SHP77 treated with DMSO at 0.1 percent for 48 hours (cell line): ENCODE measurements around the gene DMD.
A peak's percentile ranks its signal among the peaks of the same experiment; 100 is the strongest.
"Not testable (repeated sequence)": the region's sequence is repeated elsewhere in the genome, so short reads cannot be mapped to it uniquely, and the experiment has no call there.

Source experiments
- DNase-seq: peaks from one replicate; lab custom pipeline; 2025; lab: John Stamatoyannopoulos, UW

DMD gene

DNA sequence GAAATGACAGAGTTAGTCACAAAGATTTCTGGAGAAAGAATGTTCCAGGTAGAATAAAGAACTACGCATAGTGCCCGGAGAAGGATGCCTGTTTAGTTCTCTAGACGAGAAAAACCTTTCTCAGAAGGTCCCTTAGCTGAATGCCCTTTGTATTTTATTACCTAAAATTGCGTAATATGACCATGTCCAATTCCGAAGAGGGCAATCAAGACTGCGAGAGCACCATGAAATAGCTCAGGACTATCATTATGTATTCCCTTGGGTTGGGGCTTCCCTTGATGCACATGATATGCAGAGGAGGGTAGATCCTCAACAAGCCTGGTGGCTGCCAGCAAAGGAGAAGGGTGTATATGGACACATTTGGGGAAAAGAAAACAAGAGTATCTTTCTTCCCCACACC lies 1781.4 kb downstream of the DMD start:
- no peak for DNase-seq

- DNase-seq: peak; percentile 18
Measured at GRCh38 chrX:31423609-31424189, 1787.7 kb downstream of the DMD start.

DNA sequence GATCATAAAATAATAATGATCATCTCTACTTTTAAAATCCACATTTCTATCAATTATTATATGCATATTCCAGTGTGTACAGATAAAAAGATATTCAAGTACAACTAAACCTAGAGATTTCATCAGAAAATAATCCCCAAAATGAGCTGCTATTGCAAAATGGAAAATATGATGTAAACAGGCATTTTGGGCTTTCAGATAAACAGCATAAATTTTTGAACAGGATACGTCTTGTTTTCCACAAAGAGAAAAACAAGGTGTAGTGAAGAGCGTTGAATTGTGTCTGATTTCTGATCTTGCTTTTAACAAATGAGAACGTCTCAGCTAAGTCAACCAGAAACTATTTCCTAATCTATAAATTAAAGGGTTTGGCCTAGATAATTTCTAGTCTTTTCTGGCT lies 1789.9 kb downstream of the DMD start:
- no peak for DNase-seq

GRCh38 chrX:31420711-31421151 lies 1790.6 kb downstream of the DMD start:
- no peak for DNase-seq

DNA sequence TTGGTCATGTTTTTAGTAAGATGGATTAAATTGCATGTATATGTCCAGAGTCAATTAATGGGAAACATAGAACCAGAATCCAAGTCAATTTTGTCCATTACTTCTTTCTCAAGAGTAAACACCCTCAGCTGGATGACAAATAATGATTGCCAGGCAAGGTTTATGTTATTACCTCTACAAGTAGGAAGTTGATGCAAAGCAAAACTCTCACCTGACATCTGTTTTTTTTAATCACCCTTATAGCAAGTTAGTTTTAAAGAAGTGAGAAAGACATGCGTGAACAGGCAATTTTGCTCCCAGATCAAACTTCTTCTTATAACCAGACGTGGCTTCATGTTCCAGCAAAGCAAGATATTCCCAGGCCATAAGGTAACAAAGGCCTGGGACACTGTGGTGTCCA lies 1791.0 kb downstream of the DMD start:
- DNase-seq: no peak

DNA sequence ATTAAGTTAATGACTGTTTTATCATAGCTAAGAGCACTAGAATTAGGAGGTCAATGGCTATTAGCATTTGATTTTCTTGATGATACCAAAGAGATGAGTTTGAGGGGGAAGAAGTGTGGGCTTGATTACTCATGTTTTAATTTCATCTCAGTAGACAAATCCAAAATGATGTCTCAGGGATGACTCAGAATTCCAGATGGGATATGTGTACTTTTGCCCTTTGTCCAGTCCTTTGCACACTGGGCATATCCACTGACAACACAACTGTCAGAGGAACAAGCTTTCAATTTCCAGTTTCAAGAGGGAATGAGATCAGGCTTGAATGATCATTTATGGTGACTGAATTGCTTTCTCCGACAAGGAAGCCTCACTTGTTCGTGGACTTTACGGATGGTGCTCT lies 1814.2 kb downstream of the DMD start:
- DNase-seq: no peak

GRCh38 chrX:31392513-31392912 lies 1818.8 kb downstream of the DMD start:
- DNase-seq: no peak

- no peak for DNase-seq
Measured at GRCh38 chrX:31388946-31389345, 1822.4 kb downstream of the DMD start.

- no peak for DNase-seq
Measured at GRCh38 chrX:31384471-31384870, 1826.9 kb downstream of the DMD start.

GRCh38 chrX:31383991-31384390 lies 1827.4 kb downstream of the DMD start:
- no peak for DNase-seq

DNA sequence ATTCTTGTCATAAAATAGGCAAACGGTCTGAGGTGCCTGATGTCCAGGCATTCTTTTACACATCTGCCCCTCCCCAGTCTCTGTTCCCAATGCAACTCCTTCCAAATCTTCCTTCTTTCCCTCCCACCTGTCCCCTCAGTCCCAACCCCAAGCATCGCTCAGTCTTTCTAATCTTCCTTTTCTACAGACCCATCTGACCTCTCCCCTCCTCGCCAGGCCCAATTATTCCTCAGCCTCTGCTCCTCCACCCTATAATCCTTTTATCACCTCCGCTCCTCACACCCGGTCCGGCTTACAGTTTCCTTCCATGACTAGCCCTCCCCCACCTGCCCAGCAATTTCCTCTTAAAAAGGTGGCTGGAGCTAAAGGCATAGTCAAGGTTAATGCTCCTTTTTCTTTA lies 1832.4 kb downstream of the DMD start:
- not testable (repeated sequence) for DNase-seq

- DNase-seq: not testable (repeated sequence)
Measured at GRCh38 chrX:31377821-31378220, 1833.5 kb downstream of the DMD start.

- DNase-seq: no peak
Measured at GRCh38 chrX:31376408-31377022, 1834.8 kb downstream of the DMD start.

GRCh38 chrX:31374786-31375185 lies 1836.6 kb downstream of the DMD start:
- DNase-seq: no peak

GRCh38 chrX:31371956-31372355 lies 1839.4 kb downstream of the DMD start:
- DNase-seq: no peak

GRCh38 chrX:31367816-31368215 lies 1843.5 kb downstream of the DMD start:
- DNase-seq: no peak

DNA sequence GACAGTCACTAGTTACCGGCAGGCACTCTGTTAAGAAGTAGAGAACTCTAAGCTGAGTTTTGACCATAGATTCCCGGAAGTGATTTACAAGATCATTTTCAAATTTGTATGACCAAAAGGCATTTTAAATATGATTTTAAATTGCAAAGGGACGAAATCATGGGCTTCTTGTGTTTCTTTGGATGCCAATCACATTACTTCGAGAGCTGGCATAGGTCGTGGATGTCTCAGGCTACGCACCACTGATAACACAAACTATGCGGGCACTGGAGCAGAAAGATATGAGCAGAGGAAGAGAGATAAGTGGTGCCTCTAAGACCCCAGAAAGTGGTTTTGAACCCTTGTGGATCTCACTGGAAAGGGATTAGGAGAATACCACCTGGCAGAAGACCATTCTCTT lies 1845.3 kb downstream of the DMD start:
- no peak for DNase-seq

DNA sequence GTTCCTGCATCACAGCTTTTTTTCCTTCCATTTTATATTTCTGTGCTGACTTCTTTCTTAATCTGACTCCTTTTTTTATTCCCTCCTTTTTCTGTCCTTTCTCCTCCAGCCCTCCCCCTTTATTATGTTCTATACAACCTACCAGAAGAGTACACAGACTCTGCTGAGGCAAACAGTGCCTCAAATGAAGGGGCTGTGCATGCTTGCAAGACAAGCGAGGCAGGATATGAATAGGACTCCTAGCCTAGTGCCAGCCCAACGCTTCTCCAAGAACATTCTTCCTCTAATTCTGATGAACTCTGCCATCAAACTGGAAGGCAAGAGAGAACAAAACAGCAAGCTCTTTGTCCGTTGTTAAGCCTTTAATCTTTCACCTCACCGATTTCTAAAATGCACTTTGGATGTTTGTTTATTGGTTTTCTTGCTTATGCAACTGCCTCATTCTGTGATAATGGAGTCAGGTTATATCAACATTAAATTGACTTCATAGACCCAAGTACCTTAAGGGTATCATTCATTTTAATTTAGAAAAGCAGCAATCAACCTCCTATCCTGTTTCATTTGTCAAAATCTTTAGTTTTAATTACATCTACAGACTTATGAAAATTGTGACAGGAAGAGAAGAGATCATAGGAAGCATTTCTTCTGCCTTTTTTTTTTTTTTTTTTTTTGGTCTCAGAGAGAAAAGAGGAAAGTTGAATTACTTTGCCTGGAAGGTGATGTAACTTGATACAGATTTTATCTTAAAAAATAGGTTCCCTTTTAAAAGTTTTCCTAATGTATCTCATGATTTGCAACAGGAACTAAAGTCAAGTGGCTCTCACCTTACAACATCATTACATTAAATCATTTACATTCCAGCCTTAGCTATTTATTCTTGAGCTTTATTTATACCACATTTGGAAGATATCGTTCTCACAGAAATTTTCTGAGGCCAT lies 1854.8 kb downstream of the DMD start:
- DNase-seq: no peak

GRCh38 chrX:31355206-31355955 lies 1856.0 kb downstream of the DMD start:
- no peak for DNase-seq

GRCh38 chrX:31353095-31353494 lies 1858.3 kb downstream of the DMD start:
- no peak for DNase-seq

DNA sequence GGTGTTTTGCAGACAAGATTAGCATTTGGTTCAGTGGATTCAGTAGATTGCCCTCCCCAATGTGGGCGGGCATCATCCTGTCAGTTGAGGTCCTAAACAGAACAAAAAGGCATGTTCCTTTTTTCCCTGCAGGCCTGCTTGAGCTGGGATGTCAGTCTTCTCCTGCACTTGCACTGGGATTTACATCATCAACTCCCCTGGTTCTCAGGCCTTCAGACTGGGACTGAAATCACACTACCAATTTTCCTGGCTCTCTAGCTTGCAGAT lies 1860.6 kb downstream of the DMD start:
- DNase-seq: no peak

DNA sequence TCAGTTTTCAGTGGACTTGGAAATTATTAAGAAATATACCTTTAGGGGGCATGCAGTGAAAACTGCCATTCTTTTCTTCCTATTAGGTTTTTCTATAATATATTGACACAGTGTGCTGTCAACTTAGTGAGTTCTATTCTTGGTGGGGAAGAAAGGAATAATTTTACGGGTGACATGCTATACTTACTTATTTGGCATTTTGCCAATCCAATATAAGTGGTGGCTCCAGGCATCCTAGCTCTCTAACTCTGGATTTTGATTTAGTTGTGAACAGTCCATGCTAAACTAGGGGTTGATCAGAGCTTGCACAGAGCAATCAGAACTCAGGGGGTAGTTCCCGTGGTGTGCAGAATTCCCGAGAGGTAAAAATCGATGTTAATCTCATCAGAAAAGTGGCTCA lies 1861.8 kb downstream of the DMD start:
- DNase-seq: no peak

GRCh38 chrX:31340587-31340986 lies 1870.8 kb downstream of the DMD start:
- no peak for DNase-seq
